Measurements from ENCODE around the gene ATOH8. TPM values are rescaled to one million over a fixed set of nuclear protein-coding genes. Genes with fewer than 3 reads are reported as not detected.

ATOH8 gene
- total and polyA plus RNA-seq, 10 of the 15 experiments (the other 5 are each of a cell fraction or from before 2014, with no cell fraction given), result 0.03 to 0.60 TPM; not detected in 8

GRCh38 chr2:85794491-85795121, 40.8 kb downstream of the ATOH8 start:
- in situ Hi-C loops (cut with MboI), result no loop called here
- Histone ChIP-seq H3K4me2 (ENCODE audit: control insufficient read depth, insufficient read depth) (no peak overlapping the region), H4K20me1 (ENCODE audit: control insufficient read depth, insufficient read depth) (no peaks in the 10 kb centered on the region), H3K36me3 (ENCODE audit: control insufficient read depth in 2 of 2, insufficient read depth in 2 of 2, low read length in 1 of 2) (no peaks in the 10 kb centered on the region), H2AFZ (ENCODE audit: control insufficient read depth, low read depth, low read length) (no peak overlapping the region), H3K27me3 (replicated peaks in 1 of 2; ENCODE audit: control insufficient read depth in 2 of 2, insufficient read depth in 2 of 2, low read length in 1 of 2) (peaks cover 4 to 8% of the 10 kb centered on the region in 2 experiments; a peak in 3 of 4 replicates), H3K9ac (ENCODE audit: control insufficient read depth, insufficient read depth, low read length) (no peak overlapping the region), H3K27ac (ENCODE audit: control insufficient read depth, insufficient read depth) (no peak overlapping the region), H3K79me2 (ENCODE audit: control insufficient read depth, insufficient read depth, low read length) (no peaks in the 10 kb centered on the region), H3K4me3 (no peak overlapping the region), H3K9me3 (replicated peaks; ENCODE audit: control insufficient read depth, insufficient read depth, low read length) (no peaks in the 10 kb centered on the region), H3K4me1 (ENCODE audit: control insufficient read depth, insufficient read depth, low read length) (no peaks in the 10 kb centered on the region)
- ATAC-seq, result no peak
- POLR2A ChIA-PET, result no interaction called here
- no peak for FAIRE-seq
- intact Hi-C loops (cut with micrococcal nuclease; ENCODE audit: unreplicated experiment), result no loop called here
- SMC1A ChIA-PET (ENCODE audit: uncharacterized antibody, unreplicated experiment), result interaction anchor here (1.1 to 1.4 kb wide), 2 partner anchors 68 to 286 kb away, joined by 3 read pairs; no protein-coding TSS in a partner anchor
- no TSS peak for BruUV-seq (replicated peaks)
- RAD21 ChIA-PET (ENCODE audit: unreplicated experiment), result no interaction called here
- 20% methylated on average over 14 of the region's 14 CpGs for WGBS (ENCODE audit: insufficient coverage, insufficient replicate concordance, low lambda C conversion rate, missing lambda C conversion rate)
- DNase-seq (ENCODE audit: low read depth, low spot score), result no peak
- CTCF ChIA-PET, result interaction anchor here (1.0 to 1.4 kb wide), 3 partner anchors 19 to 75 kb away, joined by 3 to 4 read pairs (median 3); no protein-coding TSS in a partner anchor
- TF ChIP-seq, protein P1, sequence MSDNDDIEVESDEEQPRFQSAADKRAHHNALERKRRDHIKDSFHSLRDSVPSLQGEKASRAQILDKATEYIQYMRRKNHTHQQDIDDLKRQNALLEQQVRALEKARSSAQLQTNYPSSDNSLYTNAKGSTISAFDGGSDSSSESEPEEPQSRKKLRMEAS (IDR thresholded peaks at IDR 0.05; ENCODE audit: low read depth, low read length), result no peak
- TF ChIP-seq FOS (IDR thresholded peaks at IDR 0.05; ENCODE audit: borderline replicate concordance, extremely low read depth, insufficient read length), result no peak
- TF ChIP-seq WRNIP1 (IDR thresholded peaks at IDR 0.05; ENCODE audit: borderline replicate concordance, low read depth, low read length), result no peak
- no peak for TF ChIP-seq BCL11A (IDR thresholded peaks at IDR 0.05; ENCODE audit: low read depth, low read length)
- no peak for TF ChIP-seq SP1 (IDR thresholded peaks at IDR 0.05; ENCODE audit: low read depth, low read length)
- TF ChIP-seq SMAD5 (IDR thresholded peaks at IDR 0.05; ENCODE audit: low read depth), result no peak
- TF ChIP-seq, protein P2, sequence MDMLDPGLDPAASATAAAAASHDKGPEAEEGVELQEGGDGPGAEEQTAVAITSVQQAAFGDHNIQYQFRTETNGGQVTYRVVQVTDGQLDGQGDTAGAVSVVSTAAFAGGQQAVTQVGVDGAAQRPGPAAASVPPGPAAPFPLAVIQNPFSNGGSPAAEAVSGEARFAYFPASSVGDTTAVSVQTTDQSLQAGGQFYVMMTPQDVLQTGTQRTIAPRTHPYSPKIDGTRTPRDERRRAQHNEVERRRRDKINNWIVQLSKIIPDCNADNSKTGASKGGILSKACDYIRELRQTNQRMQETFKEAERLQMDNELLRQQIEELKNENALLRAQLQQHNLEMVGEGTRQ (IDR thresholded peaks at IDR 0.05; ENCODE audit: borderline replicate concordance, low read depth, low read length), result no peak
- no peak for TF ChIP-seq BRCA1 (IDR thresholded peaks at IDR 0.05; ENCODE audit: low read depth, low read length)
- TF ChIP-seq TBL1XR1 (IDR thresholded peaks at IDR 0.05; ENCODE audit: low read depth, low read length), result no peak
- no peak for TF ChIP-seq CEBPZ (IDR thresholded peaks at IDR 0.05; ENCODE audit: low read depth, low read length)
- TF ChIP-seq, protein P3, sequence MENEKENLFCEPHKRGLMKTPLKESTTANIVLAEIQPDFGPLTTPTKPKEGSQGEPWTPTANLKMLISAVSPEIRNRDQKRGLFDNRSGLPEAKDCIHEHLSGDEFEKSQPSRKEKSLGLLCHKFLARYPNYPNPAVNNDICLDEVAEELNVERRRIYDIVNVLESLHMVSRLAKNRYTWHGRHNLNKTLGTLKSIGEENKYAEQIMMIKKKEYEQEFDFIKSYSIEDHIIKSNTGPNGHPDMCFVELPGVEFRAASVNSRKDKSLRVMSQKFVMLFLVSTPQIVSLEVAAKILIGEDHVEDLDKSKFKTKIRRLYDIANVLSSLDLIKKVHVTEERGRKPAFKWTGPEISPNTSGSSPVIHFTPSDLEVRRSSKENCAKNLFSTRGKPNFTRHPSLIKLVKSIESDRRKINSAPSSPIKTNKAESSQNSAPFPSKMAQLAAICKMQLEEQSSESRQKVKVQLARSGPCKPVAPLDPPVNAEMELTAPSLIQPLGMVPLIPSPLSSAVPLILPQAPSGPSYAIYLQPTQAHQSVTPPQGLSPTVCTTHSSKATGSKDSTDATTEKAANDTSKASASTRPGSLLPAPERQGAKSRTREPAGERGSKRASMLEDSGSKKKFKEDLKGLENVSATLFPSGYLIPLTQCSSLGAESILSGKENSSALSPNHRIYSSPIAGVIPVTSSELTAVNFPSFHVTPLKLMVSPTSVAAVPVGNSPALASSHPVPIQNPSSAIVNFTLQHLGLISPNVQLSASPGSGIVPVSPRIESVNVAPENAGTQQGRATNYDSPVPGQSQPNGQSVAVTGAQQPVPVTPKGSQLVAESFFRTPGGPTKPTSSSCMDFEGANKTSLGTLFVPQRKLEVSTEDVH (IDR thresholded peaks at IDR 0.05; ENCODE audit: low read depth, partially characterized antibody), result no peak
- TF ChIP-seq PML (IDR thresholded peaks at IDR 0.05; ENCODE audit: low read length), result no peak
- TF ChIP-seq NFYB (IDR thresholded peaks at IDR 0.05; ENCODE audit: insufficient read depth, low read depth, low read length), result no peak
- TF ChIP-seq, protein P4, sequence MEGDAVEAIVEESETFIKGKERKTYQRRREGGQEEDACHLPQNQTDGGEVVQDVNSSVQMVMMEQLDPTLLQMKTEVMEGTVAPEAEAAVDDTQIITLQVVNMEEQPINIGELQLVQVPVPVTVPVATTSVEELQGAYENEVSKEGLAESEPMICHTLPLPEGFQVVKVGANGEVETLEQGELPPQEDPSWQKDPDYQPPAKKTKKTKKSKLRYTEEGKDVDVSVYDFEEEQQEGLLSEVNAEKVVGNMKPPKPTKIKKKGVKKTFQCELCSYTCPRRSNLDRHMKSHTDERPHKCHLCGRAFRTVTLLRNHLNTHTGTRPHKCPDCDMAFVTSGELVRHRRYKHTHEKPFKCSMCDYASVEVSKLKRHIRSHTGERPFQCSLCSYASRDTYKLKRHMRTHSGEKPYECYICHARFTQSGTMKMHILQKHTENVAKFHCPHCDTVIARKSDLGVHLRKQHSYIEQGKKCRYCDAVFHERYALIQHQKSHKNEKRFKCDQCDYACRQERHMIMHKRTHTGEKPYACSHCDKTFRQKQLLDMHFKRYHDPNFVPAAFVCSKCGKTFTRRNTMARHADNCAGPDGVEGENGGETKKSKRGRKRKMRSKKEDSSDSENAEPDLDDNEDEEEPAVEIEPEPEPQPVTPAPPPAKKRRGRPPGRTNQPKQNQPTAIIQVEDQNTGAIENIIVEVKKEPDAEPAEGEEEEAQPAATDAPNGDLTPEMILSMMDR (IDR thresholded peaks at IDR 0.05 in 2 of 3, conservative IDR thresholded peaks at IDR 0.05 in 1 of 3; ENCODE audit: control insufficient read depth in 2 of 3, extremely low read depth in 1 of 3, insufficient read depth in 1 of 3, low read depth in 3 of 3, low read length in 3 of 3), result no peak
